K562 (cell line): ENCODE data around the gene NFIC. TPM values are rescaled to one million over a fixed set of nuclear protein-coding genes. Genes with fewer than 3 reads are reported as not detected.

Experiments used
- E2F6 ChIP-seq, 2 experiments: IDR thresholded peaks; 2 replicates each; pipeline ENCODE4 v1.6.1; 2011; ENCODE audit warnings: borderline replicate concordance in 1 of 2, control low read depth in 1 of 2, low read depth in 1 of 2, low read length in 1 of 2, mild to moderate bottlenecking in 1 of 2, mixed read lengths in 1 of 2, moderate library complexity in 1 of 2; ENCODE audit not compliant: insufficient read depth in 1 of 2, insufficient read length in 1 of 2, poor library complexity in 1 of 2, severe bottlenecking in 1 of 2; ENCODE audit errors: extremely low read depth in 1 of 2
- EP400 ChIP-seq: fragments of 450-650 bp; IDR thresholded peaks from 2 replicates; pipeline ENCODE4 v1.6.1; 2017; ENCODE audit warnings: antibody characterized with exemption, mild to moderate bottlenecking, moderate library complexity
- MXD1 ChIP-seq: fragments of 250-450 bp; sonication (Bioruptor Pico); IDR thresholded peaks from 2 replicates; pipeline ENCODE4 v1.8.0; 2021; ENCODE audit warnings: borderline replicate concordance, mild to moderate bottlenecking, moderate library complexity; ENCODE audit not compliant: poor library complexity, severe bottlenecking
- PCBP2 ChIP-seq: fragments of 200-400 bp; formaldehyde crosslinking; IDR thresholded peaks from 2 replicates; pipeline ENCODE4 v1.6.1; 2018; ENCODE audit warnings: low read length, low read depth, mild to moderate bottlenecking, moderate library complexity; ENCODE audit not compliant: poor library complexity, severe bottlenecking
- STAT5B ChIP-seq: fragments of 250-450 bp; sonication (Bioruptor Pico); IDR thresholded peaks from 2 replicates; pipeline ENCODE4 v1.8.0; 2021; ENCODE audit warnings: mild to moderate bottlenecking, inconsistent platforms
- USF1 ChIP-seq: sonication (generic); formaldehyde crosslinking; IDR thresholded peaks from 2 replicates; pipeline ENCODE4 v1.9.0; 2022; ENCODE audit warnings: mild to moderate bottlenecking, missing genetic modification reagents
- ZBTB2 ChIP-seq: fragments of 450-650 bp; IDR thresholded peaks from 2 replicates; pipeline ENCODE4 v1.6.1; 2016; ENCODE audit warnings: antibody characterized with exemption
- ZNF561 ChIP-seq: fragments of 450-650 bp; formaldehyde crosslinking; conservative IDR thresholded peaks from 2 replicates; pipeline ENCODE4 v1.4.0; 2020; ENCODE audit warnings: mild to moderate bottlenecking, moderate library complexity
- polyA plus RNA-seq, 8 experiments: library from polyadenylated mRNA; depleted of rRNA in 4 of 8; stranded (reverse) in 5 of 8; unstranded in 3 of 8; fragments of >200 nt; fragmentation: Nextera tagmentation in 2 of 8; fragmentation: Illumina TruSeq in 1 of 8; extraction: Ambion mirVana in 2 of 8; extraction: Trizol in 1 of 8; gene quantifications; 2 replicates each; pipeline versions ENCODE4 v1.2.1 to v1.2.3, GENCODE V29; 2011 to 2014; ENCODE audit warnings: inconsistent platforms in 1 of 8, missing spikeins in 1 of 8
- total RNA-seq, 7 experiments: library from RNA; depleted of rRNA in 6 of 7; stranded (reverse); fragments of >200 nt in 6 of 7; fragmentation: Illumina TruSeq in 2 of 7; extraction: Trizol in 2 of 7; gene quantifications; 2 replicates each; pipeline versions ENCODE4 v1.2.1 to v1.2.3, GENCODE V29; 2011 to 2021; ENCODE audit warnings: low replicate concordance in 1 of 7
- TF ChIP-seq, protein P1 (sequence below), 2 experiments: fragments of 450-650 bp; conservative IDR thresholded peaks; 2 replicates each; pipeline ENCODE4 v1.6.1; 2017; ENCODE audit warnings: mild to moderate bottlenecking in 2 of 2, moderate library complexity in 2 of 2
- TF ChIP-seq, protein P2 (sequence below): fragments of 450-650 bp; IDR thresholded peaks from 2 replicates; pipeline ENCODE4 v1.6.1; 2018; ENCODE audit not compliant: partially characterized antibody

Gene NFIC
- total and polyA plus RNA-seq, 9 of the 15 experiments (the other 6 are each of a cell fraction or from before 2014, with no cell fraction given) = 0.71 to 62.1 (median 6.9) TPM

GRCh38 chr19:3366753-3367627 lies 607 bp downstream of the NFIC start (continued):
- TF ChIP-seq ZBTB2 (0 out of 2 replicates have a peak, but pooled peaks have one; percentile 44), USF1 (peak; percentile 82), ZNF561 (CRISPR knock-in tag) (no peak), E2F6 (IDR thresholded peaks at IDR 0.05; ENCODE audit: borderline replicate concordance in 1 of 2, extremely low read depth in 1 of 2, insufficient read depth in 1 of 2, insufficient read length in 1 of 2, low read depth in 1 of 2, low read length in 1 of 2, poor library complexity in 1 of 2, severe bottlenecking in 1 of 2) (peak; percentile 77 to 91), STAT5B (no peak), EP400 (peak; percentile 85), MXD1 (CRISPR knock-in tag) (no peak), PCBP2 (peak; percentile 79)
- TF ChIP-seq, protein P1, sequence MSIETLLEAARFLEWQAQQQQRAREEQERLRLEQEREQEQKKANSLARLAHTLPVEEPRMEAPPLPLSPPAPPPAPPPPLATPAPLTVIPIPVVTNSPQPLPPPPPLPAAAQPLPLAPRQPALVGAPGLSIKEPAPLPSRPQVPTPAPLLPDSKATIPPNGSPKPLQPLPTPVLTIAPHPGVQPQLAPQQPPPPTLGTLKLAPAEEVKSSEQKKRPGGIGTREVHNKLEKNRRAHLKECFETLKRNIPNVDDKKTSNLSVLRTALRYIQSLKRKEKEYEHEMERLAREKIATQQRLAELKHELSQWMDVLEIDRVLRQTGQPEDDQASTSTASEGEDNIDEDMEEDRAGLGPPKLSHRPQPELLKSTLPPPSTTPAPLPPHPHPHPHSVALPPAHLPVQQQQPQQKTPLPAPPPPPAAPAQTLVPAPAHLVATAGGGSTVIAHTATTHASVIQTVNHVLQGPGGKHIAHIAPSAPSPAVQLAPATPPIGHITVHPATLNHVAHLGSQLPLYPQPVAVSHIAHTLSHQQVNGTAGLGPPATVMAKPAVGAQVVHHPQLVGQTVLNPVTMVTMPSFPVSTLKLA (conservative IDR thresholded peaks at IDR 0.05) = peak; percentile 90 to 93
- TF ChIP-seq, protein P2, sequence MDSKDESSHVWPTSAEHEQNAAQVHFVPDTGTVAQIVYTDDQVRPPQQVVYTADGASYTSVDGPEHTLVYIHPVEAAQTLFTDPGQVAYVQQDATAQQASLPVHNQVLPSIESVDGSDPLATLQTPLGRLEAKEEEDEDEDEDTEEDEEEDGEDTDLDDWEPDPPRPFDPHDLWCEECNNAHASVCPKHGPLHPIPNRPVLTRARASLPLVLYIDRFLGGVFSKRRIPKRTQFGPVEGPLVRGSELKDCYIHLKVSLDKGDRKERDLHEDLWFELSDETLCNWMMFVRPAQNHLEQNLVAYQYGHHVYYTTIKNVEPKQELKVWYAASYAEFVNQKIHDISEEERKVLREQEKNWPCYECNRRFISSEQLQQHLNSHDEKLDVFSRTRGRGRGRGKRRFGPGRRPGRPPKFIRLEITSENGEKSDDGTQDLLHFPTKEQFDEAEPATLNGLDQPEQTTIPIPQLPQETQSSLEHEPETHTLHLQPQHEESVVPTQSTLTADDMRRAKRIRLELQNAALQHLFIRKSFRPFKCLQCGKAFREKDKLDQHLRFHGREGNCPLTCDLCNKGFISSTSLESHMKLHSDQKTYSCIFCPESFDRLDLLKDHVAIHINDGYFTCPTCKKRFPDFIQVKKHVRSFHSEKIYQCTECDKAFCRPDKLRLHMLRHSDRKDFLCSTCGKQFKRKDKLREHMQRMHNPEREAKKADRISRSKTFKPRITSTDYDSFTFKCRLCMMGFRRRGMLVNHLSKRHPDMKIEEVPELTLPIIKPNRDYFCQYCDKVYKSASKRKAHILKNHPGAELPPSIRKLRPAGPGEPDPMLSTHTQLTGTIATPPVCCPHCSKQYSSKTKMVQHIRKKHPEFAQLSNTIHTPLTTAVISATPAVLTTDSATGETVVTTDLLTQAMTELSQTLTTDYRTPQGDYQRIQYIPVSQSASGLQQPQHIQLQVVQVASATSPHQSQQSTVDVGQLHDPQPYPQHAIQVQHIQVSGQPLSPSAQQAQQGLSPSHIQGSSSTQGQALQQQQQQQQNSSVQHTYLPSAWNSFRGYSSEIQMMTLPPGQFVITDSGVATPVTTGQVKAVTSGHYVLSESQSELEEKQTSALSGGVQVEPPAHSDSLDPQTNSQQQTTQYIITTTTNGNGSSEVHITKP = peak; percentile 23
